EL (cell line): ENCODE measurements around the gene MYL5.
"Not testable (repeated sequence)": the region's sequence is repeated elsewhere in the genome, so short reads cannot be mapped to it uniquely, and the experiment has no call there.

ENCODE experiments used
- DNase-seq: peaks from one replicate; pipeline ENCODE4 v3.0.0-alpha.2; 2016

Gene MYL5

GRCh38 chr4:674172-675035 lies at the start of gene MYL5, which contains the start of gene ATP5ME:
MYL5 (plus strand) TSS chr4:674542; CDS start chr4:678027, 3,485 bp downstream.
ATP5ME (minus strand) TSS chr4:674276; CDS start chr4:674247, 29 bp downstream.
- DNase-seq: peak; percentile 94

GRCh38 chr4:624705-625590 lies 49.4 kb upstream of the MYL5 start, which contains the start of gene PDE6B:
PDE6B (plus strand) TSS chr4:625573; CDS start chr4:625627, 54 bp downstream.
- DNase-seq: no peak

- no peak for DNase-seq
These were observed 48.6 kb upstream of the MYL5 start for GRCh38 chr4:625631-626161.

GRCh38 chr4:626201-627091 lies 47.9 kb upstream of the MYL5 start:
- DNase-seq: no peak

- no peak for DNase-seq
These were observed 46.8 kb upstream of the MYL5 start for GRCh38 chr4:627347-628125.

GRCh38 chr4:628311-628741 lies 46.0 kb upstream of the MYL5 start:
- DNase-seq: no peak

GRCh38 chr4:628821-629635 lies 45.3 kb upstream of the MYL5 start:
- no peak for DNase-seq

GRCh38 chr4:629636-629914 lies 44.8 kb upstream of the MYL5 start:
- DNase-seq: no peak

- no peak for DNase-seq
These were observed 44.3 kb upstream of the MYL5 start for GRCh38 chr4:629915-630641.

GRCh38 chr4:630656-631055 lies 43.7 kb upstream of the MYL5 start:
- DNase-seq: no peak

- DNase-seq: no peak
These were observed 42.0 kb upstream of the MYL5 start for GRCh38 chr4:632196-632790.

GRCh38 chr4:632926-633325 lies 41.4 kb upstream of the MYL5 start:
- no peak for DNase-seq

- DNase-seq: no peak
These were observed 40.9 kb upstream of the MYL5 start for GRCh38 chr4:633406-633805.

- DNase-seq: no peak
These were observed 40.3 kb upstream of the MYL5 start for GRCh38 chr4:633976-634598.

GRCh38 chr4:634599-634985 lies 39.8 kb upstream of the MYL5 start:
- no peak for DNase-seq

GRCh38 chr4:635066-635835 lies 39.1 kb upstream of the MYL5 start:
- not testable (repeated sequence) for DNase-seq

GRCh38 chr4:635851-636627 lies 38.3 kb upstream of the MYL5 start:
- DNase-seq: no peak
